ENCODE data around the gene SVOPL.

GRCh38 chr7:138584696-138585095 is 116.5 kb downstream of the SVOPL start:
- TF ChIP-seq MAX (IDR thresholded peaks at IDR 0.05; ENCODE audit: low read depth, low read length) (no peak), CTCF (IDR thresholded peaks at IDR 0.05; ENCODE audit: low read depth, low read length) (no peak), POLR2A (IDR thresholded peaks at IDR 0.05; ENCODE audit: extremely low read depth, insufficient read length) (no peak)
